Occipital lobe (tissue), 2 donors: ENCODE results near the gene PPIL6. TPM values are rescaled to one million over a fixed set of nuclear protein-coding genes. Genes with fewer than 3 reads are reported as not detected.
"Not testable (repeated sequence)": the region's sequence is repeated elsewhere in the genome, so short reads cannot be mapped to it uniquely, and the experiment has no call there.

Experiments used
- DNase-seq: peaks from one replicate; lab custom pipeline; 2025; lab: John Stamatoyannopoulos, UW
- total RNA-seq: library from RNA; depleted of rRNA; stranded (reverse); fragments of >200 nt; gene quantifications from one replicate; pipeline ENCODE4 v1.2.3, GENCODE V29; 2014

The PPIL6 gene
- total RNA-seq, 1 donor from 2014 or later = 41.5 TPM

GRCh38 chr6:109466212-109466923, 25.9 kb upstream of the PPIL6 start:
- no peak for DNase-seq

GRCh38 chr6:109465772-109466171, 25.3 kb upstream of the PPIL6 start:
- peak; percentile 39 for DNase-seq

- DNase-seq = no peak
These were observed 21.5 kb upstream of the PPIL6 start for GRCh38 chr6:109461733-109462526.

- DNase-seq = not testable (repeated sequence)
These were observed 20.8 kb upstream of the PPIL6 start for GRCh38 chr6:109461205-109461604.

- DNase-seq = no peak
These were observed 19.9 kb upstream of the PPIL6 start for GRCh38 chr6:109460161-109460829.

GRCh38 chr6:109458774-109459531, 18.5 kb upstream of the PPIL6 start:
- no peak for DNase-seq

GRCh38 chr6:109457562-109457996, 17.2 kb upstream of the PPIL6 start:
- no peak for DNase-seq

- no peak for DNase-seq
These were observed 16.5 kb upstream of the PPIL6 start for GRCh38 chr6:109456710-109457561.

GRCh38 chr6:109456111-109456583, 15.7 kb upstream of the PPIL6 start:
- no peak for DNase-seq

GRCh38 chr6:109455437-109456110, 15.1 kb upstream of the PPIL6 start, which contains the start of gene MICAL1:
TSS of gene MICAL1 (minus strand) at chr6:109455772. CDS start at chr6:109454196, 1,576 bp downstream.
- peak; percentile 57 for DNase-seq

- no peak for DNase-seq
These were observed 14.3 kb upstream of the PPIL6 start for GRCh38 chr6:109454496-109455436.

GRCh38 chr6:109453594-109454495, 13.4 kb upstream of the PPIL6 start:
- no peak for DNase-seq

- DNase-seq = no peak
These were observed 12.7 kb upstream of the PPIL6 start for GRCh38 chr6:109453156-109453555.

- DNase-seq = no peak
These were observed 11.8 kb upstream of the PPIL6 start for GRCh38 chr6:109452181-109452580.

- no peak for DNase-seq
These were observed 10.9 kb upstream of the PPIL6 start for GRCh38 chr6:109451376-109451775.

GRCh38 chr6:109450801-109451200, 10.4 kb upstream of the PPIL6 start:
- DNase-seq = no peak
